Smooth muscle cell (in vitro differentiated cells): ENCODE data around the gene MCF2L2. TPM values are rescaled to one million over a fixed set of nuclear protein-coding genes. Genes with fewer than 3 reads are reported as not detected.

ENCODE experiments used
- DNase-seq: peaks from one replicate; lab custom pipeline; 2025; ENCODE audit not compliant: unreplicated experiment; lab: John Stamatoyannopoulos, UW
- H2AFZ ChIP-seq: fragments of 200-600 bp; sonication (generic); 2 replicates; pipeline ENCODE4 v1.6.0; 2016; ENCODE audit warnings: antibody characterized with exemption, low read depth, mild to moderate bottlenecking
- H3F3A ChIP-seq: fragments of 200-600 bp; sonication (generic); 2 replicates; pipeline ENCODE4 v1.6.0; 2017; ENCODE audit warnings: antibody characterized with exemption, low read depth
- H3K27ac ChIP-seq: fragments of 200-600 bp; sonication (generic); 2 replicates; pipeline ENCODE4 v1.5.1; 2016; ENCODE audit warnings: low read depth, mild to moderate bottlenecking
- H3K27me3 ChIP-seq: fragments of 200-600 bp; sonication (generic); 2 replicates; pipeline ENCODE4 v1.6.1; 2016; ENCODE audit warnings: low read depth, mild to moderate bottlenecking
- H3K36me3 ChIP-seq: fragments of 200-600 bp; sonication (generic); 2 replicates; pipeline ENCODE4 v1.5.1; 2016; ENCODE audit warnings: low read depth
- H3K4me1 ChIP-seq: fragments of 200-600 bp; sonication (generic); 2 replicates; pipeline ENCODE4 v1.5.1; 2016; ENCODE audit warnings: low read depth
- H3K4me2 ChIP-seq: fragments of 200-600 bp; sonication (generic); 2 replicates; pipeline ENCODE4 v1.6.0; 2016; ENCODE audit warnings: mild to moderate bottlenecking
- H3K4me3 ChIP-seq: fragments of 200-600 bp; sonication (generic); 2 replicates; pipeline ENCODE4 v1.5.1; 2016; ENCODE audit warnings: mild to moderate bottlenecking
- H3K79me2 ChIP-seq: fragments of 200-600 bp; sonication (generic); 2 replicates; pipeline ENCODE4 v1.6.0; 2016; ENCODE audit warnings: low read depth, mild to moderate bottlenecking
- H3K9ac ChIP-seq: fragments of 200-600 bp; sonication (generic); 2 replicates; pipeline ENCODE4 v1.6.0; 2016; ENCODE audit warnings: low read depth
- H3K9me3 ChIP-seq: fragments of 200-600 bp; sonication (generic); replicated peaks from 2 replicates; pipeline ENCODE4 v1.5.1; 2016; ENCODE audit warnings: low read depth
- H4K20me1 ChIP-seq: fragments of 200-600 bp; sonication (generic); 2 replicates; pipeline ENCODE4 v1.6.0; 2016; ENCODE audit warnings: low read depth
- WGBS: methylation state at CpG from one replicate; pipeline ENCODE4 v1.1.7; 2016; ENCODE audit warnings: low lambda C conversion rate; 5-methylcytosine and 5-hydroxymethylcytosine counted together
- polyA plus RNA-seq: library from polyadenylated mRNA; unstranded; fragments of >200 nt; fragmentation: Nextera tagmentation; extraction: Ambion mirVana; gene quantifications from 2 replicates; pipeline ENCODE4 v1.2.1, GENCODE V29; 2016
- total RNA-seq: library from RNA; depleted of rRNA; stranded (reverse); fragments of >200 nt; gene quantifications from 2 replicates; pipeline ENCODE4 v1.2.3, GENCODE V29; 2014
- TF ChIP-seq, protein P1 (sequence below): fragments of 200-600 bp; sonication (generic); IDR thresholded peaks from 2 replicates; pipeline ENCODE4 v1.5.1; 2017; ENCODE audit warnings: borderline replicate concordance, mild to moderate bottlenecking, antibody characterized with exemption; ENCODE audit not compliant: insufficient read depth, poor library complexity, severe bottlenecking

The MCF2L2 gene
- total and polyA plus RNA-seq, 2 experiments from 2014 or later, result 0.09 TPM; not detected in 1

DNA sequence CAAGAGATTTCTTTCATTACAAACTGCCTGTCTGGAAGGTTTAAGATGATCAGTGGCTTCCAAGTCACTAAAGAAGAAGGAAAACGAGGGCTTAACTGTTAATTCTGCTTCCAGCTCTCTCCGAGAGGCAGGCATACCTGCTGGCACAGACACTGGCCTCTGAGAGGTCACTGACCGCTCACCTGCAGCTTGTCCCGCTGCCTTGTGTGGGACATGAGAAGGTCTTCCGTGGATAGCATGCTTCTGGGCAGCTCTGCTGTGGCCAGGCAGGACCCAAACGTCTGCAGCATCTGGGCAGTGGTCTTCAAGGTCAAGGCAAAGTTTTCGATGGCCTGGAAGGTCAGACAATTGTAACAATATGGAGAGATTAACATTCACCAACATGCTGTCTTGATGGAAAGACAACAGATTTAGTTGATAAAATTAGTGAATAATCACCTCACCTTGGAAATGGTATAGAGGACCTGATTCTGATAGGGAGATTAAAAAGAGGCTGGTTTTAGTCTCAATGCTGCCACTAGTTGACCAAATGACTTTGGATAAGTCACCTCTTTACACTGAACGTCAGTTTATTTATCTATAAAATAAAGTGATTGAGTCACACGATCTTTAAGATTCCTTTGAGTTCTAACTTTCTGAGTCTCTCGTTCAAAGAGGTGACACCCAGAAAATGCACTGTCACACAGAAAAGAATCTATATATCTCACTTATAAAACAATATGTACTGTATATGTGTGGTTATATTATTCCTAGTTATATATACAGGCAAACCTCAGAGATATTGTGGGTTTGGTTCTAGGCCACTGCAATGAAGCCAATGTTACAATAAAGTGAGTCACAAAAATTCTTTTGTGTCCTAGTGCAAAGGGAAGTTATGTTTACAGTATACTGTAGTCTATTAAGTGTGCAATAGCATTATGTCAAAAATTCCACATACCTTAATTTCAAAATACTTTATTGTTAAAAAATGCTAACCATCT, 110.2 kb downstream of the MCF2L2 start:
- H3K4me2 ChIP-seq, result no peak overlapping the region
- no peak for DNase-seq
- H3F3A ChIP-seq, result no peaks in the 10 kb centered on the region
- H4K20me1 ChIP-seq, result no peaks in the 10 kb centered on the region
- TF ChIP-seq, protein P1, sequence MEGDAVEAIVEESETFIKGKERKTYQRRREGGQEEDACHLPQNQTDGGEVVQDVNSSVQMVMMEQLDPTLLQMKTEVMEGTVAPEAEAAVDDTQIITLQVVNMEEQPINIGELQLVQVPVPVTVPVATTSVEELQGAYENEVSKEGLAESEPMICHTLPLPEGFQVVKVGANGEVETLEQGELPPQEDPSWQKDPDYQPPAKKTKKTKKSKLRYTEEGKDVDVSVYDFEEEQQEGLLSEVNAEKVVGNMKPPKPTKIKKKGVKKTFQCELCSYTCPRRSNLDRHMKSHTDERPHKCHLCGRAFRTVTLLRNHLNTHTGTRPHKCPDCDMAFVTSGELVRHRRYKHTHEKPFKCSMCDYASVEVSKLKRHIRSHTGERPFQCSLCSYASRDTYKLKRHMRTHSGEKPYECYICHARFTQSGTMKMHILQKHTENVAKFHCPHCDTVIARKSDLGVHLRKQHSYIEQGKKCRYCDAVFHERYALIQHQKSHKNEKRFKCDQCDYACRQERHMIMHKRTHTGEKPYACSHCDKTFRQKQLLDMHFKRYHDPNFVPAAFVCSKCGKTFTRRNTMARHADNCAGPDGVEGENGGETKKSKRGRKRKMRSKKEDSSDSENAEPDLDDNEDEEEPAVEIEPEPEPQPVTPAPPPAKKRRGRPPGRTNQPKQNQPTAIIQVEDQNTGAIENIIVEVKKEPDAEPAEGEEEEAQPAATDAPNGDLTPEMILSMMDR, result no peak
- no peaks in the 10 kb centered on the region for H3K79me2 ChIP-seq
- no peaks in the 10 kb centered on the region for H3K9me3 ChIP-seq
- H3K27me3 ChIP-seq, result no peaks in the 10 kb centered on the region
- H2AFZ ChIP-seq, result no peak overlapping the region
- no peaks in the 10 kb centered on the region for H3K36me3 ChIP-seq
- no peak overlapping the region for H3K27ac ChIP-seq
- no peak overlapping the region for H3K9ac ChIP-seq
- no peaks in the 10 kb centered on the region for H3K4me1 ChIP-seq
- 80% methylated on average over 10 of the region's 10 CpGs for WGBS
- H3K4me3 ChIP-seq, result no peak overlapping the region

DNA sequence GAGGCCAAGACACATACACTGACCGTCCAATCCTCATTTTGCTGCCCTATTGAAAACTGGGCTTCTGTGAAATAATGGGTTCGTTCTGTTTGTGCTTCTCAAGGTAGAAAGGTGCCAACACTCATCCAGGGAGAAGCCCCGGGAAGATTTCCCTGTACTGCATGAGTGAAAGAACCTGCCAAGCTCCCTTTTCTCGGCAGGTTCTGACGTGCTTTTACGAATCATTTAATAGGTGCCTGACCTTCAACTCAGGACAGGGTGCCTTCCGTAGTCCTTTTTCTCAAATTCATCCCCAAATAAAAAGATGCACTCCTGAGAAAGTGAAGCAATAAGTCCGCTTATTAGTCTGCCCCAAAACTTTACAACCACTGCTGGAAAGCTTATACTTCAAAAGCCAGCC, 111.1 kb downstream of the MCF2L2 start:
- no peak overlapping the region for H3K9ac ChIP-seq
- TF ChIP-seq, protein P1, result no peak
- H3K4me1 ChIP-seq, result no peaks in the 10 kb centered on the region
- no peaks in the 10 kb centered on the region for H3F3A ChIP-seq
- H3K27ac ChIP-seq, result no peak overlapping the region
- no peaks in the 10 kb centered on the region for H3K9me3 ChIP-seq
- no peaks in the 10 kb centered on the region for H4K20me1 ChIP-seq
- no peaks in the 10 kb centered on the region for H3K36me3 ChIP-seq
- no peaks in the 10 kb centered on the region for H3K79me2 ChIP-seq
- no peaks in the 10 kb centered on the region for H3K27me3 ChIP-seq
- 86% methylated on average over 8 of the region's 8 CpGs for WGBS
- H3K4me2 ChIP-seq, result no peak overlapping the region
- H2AFZ ChIP-seq, result no peak overlapping the region
- no peak for DNase-seq
- no peak overlapping the region for H3K4me3 ChIP-seq

DNA sequence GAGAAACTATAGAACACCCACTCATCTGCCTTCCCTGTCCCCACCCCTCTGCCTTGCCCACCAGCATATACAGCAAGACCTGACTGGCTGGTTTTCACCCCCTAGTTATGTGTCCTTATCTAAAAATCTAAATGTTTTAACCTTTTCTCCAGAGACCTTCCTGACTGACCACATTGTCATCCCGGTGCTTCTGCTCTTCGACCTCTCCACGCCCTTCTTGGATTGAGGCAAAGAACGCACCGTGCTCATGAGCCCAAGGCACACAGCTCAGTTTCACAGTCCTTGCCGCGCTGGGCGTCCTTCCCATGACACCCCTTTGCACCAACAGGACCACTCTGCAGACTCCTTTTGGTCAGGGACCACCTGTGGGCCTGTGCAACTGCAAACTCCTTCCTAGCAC, 112.7 kb downstream of the MCF2L2 start:
- Histone ChIP-seq H3K9ac (no peak overlapping the region), H3K4me1 (no peaks in the 10 kb centered on the region), H3F3A (no peaks in the 10 kb centered on the region), H3K4me2 (no peak overlapping the region), H3K27me3 (no peaks in the 10 kb centered on the region), H2AFZ (no peak overlapping the region), H3K27ac (no peak overlapping the region), H4K20me1 (no peaks in the 10 kb centered on the region), H3K79me2 (no peaks in the 10 kb centered on the region), H3K4me3 (no peak overlapping the region), H3K36me3 (no peaks in the 10 kb centered on the region), H3K9me3 (no peaks in the 10 kb centered on the region)
- TF ChIP-seq, protein P1, result no peak
- DNase-seq, result no peak
- WGBS, result 78% methylated on average over 8 of the region's 8 CpGs
